Measurements from ENCODE around the gene SLC29A2. TPM values are rescaled to one million over a fixed set of nuclear protein-coding genes. Genes with fewer than 3 reads are reported as not detected.
A peak's percentile ranks its signal among the peaks of the same experiment; 100 is the strongest.
"Not testable (repeated sequence)": the region's sequence is repeated elsewhere in the genome, so short reads cannot be mapped to it uniquely, and the experiment has no call there.

SLC29A2 gene
- total and polyA plus RNA-seq, 9 donors: 0.48 to 3.1 (median 0.78) TPM

DNA sequence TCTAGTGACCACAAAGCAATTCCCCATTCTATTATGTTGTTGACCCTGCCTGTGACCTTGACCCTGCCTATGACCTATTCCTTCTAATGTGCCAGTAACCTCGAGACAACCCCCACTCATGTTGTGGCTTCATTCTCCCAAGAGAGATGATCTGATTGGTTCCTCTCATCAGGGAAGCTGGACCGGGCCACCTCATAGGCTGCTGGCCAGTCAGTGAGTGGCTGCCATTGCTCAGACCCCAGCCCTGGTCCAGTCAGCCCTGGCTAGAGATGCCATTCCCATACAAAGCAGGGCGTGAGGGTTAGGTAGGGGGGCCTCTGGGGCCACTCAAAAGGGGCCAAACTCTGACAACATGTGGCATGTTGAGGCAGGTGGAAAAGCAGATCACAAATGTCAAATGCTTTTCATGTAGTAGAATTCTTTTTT, 11.9 kb downstream of the SLC29A2 start:
- H3K27me3 ChIP-seq: no peaks in the 10 kb centered on the region
- peak in 1 of 5 donors; percentile 17 for DNase-seq
- TF ChIP-seq EP300 (IDR thresholded peaks at IDR 0.05): no peak
- TF ChIP-seq POLR2A (IDR thresholded peaks at IDR 0.05): no peak
- TF ChIP-seq, protein P1, sequence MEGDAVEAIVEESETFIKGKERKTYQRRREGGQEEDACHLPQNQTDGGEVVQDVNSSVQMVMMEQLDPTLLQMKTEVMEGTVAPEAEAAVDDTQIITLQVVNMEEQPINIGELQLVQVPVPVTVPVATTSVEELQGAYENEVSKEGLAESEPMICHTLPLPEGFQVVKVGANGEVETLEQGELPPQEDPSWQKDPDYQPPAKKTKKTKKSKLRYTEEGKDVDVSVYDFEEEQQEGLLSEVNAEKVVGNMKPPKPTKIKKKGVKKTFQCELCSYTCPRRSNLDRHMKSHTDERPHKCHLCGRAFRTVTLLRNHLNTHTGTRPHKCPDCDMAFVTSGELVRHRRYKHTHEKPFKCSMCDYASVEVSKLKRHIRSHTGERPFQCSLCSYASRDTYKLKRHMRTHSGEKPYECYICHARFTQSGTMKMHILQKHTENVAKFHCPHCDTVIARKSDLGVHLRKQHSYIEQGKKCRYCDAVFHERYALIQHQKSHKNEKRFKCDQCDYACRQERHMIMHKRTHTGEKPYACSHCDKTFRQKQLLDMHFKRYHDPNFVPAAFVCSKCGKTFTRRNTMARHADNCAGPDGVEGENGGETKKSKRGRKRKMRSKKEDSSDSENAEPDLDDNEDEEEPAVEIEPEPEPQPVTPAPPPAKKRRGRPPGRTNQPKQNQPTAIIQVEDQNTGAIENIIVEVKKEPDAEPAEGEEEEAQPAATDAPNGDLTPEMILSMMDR (IDR thresholded peaks at IDR 0.05): no peak
- H3K36me3 ChIP-seq: no peaks in the 10 kb centered on the region
- H3K4me3 ChIP-seq: no peak overlapping the region
- WGBS, 3 donors: 62 to 70% (median 69%) methylated on average over 3 of the region's 3 CpGs
- no peaks in the 10 kb centered on the region for H3K9me3 ChIP-seq
- no peaks in the 10 kb centered on the region for H3K4me1 ChIP-seq (ENCODE audit: insufficient read depth)
- intact Hi-C loops (cut with DNase I): no loop called here
- H3K27ac ChIP-seq: no peak overlapping the region

DNA sequence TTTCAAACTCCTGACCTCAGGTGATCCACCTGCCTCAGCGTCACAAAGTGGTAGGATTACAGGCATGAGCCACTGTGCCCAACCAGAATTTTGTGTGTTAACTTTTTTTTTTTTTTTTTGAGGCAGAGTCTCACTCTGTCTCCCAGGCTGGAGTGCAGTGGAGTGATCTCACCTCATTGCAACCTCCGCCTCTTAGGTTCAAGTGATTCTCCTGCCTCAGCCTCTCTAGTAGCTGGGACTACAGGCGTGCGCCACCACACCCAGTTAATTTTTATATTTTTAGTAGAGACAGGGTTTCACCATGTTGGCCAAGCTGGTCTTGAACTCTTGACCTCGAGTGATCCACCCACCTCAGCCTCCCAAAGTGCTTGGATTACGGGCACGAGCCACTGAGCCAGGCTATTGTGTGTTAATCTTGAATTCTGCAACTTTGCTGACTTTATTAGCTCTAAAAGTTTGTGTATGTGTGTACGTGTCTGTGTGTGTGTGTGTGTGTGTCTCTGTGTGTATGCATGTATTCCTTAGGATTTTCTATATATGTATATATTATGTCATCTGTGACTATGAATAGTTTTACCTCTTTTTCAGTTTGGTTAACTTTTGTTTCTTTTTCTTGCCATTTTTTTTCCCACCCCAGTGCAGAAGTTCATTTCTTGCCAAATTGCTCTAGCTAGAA, 20.9 kb downstream of the SLC29A2 start:
- WGBS, 3 donors: 85 to 89% (median 88%) methylated on average over 8 of the region's 8 CpGs
- DNase-seq: peak in 1 of 5 donors; percentile 18
- H3K9me3 ChIP-seq; H3K36me3 ChIP-seq; H3K4me3 ChIP-seq; H3K27me3 ChIP-seq; intact Hi-C loops (cut with DNase I); H3K27ac ChIP-seq: not testable (repeated sequence)
- peaks cover 11% of the 10 kb centered on the region for H3K4me1 ChIP-seq (ENCODE audit: insufficient read depth)

DNA sequence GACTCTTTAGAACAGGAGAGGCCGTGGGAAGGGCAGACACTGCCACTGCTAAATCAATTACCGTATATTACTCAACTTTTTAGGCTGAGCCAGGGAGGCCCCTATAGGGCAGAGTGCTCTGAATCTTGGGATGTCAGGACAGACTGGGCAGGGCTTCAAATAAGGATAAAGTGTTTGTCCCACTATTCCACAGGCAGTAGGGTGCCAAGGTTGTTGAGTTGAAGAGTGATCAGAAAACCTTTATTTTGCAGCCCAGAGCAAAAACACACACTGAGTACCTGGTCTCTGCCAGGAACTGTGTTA, 22.5 kb downstream of the SLC29A2 start:
- Histone ChIP-seq H3K9me3 (no peaks in the 10 kb centered on the region), H3K36me3 (no peaks in the 10 kb centered on the region), H3K4me1 (ENCODE audit: insufficient read depth) (peaks cover 12% of the 10 kb centered on the region), H3K4me3 (no peak overlapping the region), H3K27ac (no peak overlapping the region), H3K27me3 (no peaks in the 10 kb centered on the region)
- 70 to 77% (median 77%) methylated on average over 2 of the region's 2 CpGs for WGBS, 3 donors
- intact Hi-C loops (cut with DNase I): no loop called here
- no peak for TF ChIP-seq POLR2A (IDR thresholded peaks at IDR 0.05)
- TF ChIP-seq, protein P1 (IDR thresholded peaks at IDR 0.05): no peak
- no peak for TF ChIP-seq EP300 (IDR thresholded peaks at IDR 0.05)
- DNase-seq: no peak

DNA sequence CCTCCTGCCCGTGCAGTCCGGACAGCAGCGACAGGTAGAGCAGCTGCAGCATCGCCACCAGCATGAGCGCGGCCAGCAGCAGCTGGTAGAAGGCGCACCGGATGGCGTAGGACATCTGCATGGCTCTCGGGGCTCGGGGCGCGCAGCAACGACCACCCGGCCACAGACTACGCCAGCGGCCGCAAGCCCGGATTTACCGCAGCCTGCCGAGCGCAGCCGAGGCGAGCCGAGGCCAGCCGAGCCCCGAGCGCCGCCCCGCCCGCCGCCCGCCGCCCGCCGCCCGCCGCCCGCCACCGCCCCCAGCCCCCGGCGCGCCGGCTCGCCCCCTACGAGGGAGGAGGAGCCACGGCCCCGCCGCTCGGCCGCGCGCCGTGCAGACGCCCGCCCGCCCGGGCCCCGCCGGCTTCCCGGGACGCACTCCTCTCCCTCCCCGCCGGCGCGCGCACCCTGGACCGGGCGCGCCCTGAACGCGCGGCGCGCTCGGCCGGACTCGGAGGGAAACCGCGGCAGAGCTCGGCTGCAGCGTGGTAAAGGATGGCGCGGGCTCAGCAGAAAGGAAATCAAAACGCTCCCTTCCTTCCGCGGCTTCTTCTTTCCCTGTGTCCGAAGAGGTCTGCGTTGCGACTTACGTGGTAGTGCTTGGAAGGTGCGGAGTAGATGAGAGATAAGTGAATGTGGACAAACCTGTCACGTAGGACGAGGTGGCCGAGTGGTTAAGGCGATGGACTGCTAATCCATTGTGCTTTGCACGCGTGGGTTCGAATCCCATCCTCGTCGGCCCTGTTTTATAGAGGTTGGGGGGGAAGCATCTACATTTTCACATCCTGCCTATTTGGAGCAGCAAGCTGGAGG, 23.9 kb downstream of the SLC29A2 start, which contains the start of gene B4GAT1:
TSS of gene B4GAT1 (minus strand) at position 205 of the 852 bp plus-strand sequence. CDS start at position 121, 84 bp downstream.
- peaks cover 12% of the 10 kb centered on the region for H3K4me1 ChIP-seq (ENCODE audit: insufficient read depth)
- intact Hi-C loops (cut with DNase I): no loop called here
- no peaks in the 10 kb centered on the region for H3K9me3 ChIP-seq
- WGBS, 3 donors: 0 to 1% (median 0%) methylated on average over 53 to 97 of the region's 101 CpGs
- DNase-seq: peak; percentile 85 to 93 (median 90)
- H3K4me3 ChIP-seq: peak within 1 kb of the TSS; percentile 97
- no peak for TF ChIP-seq EP300 (IDR thresholded peaks at IDR 0.05)
- TF ChIP-seq POLR2A (IDR thresholded peaks at IDR 0.05): peak; percentile 36
- TF ChIP-seq, protein P1 (IDR thresholded peaks at IDR 0.05): no peak
- H3K36me3 ChIP-seq: no peaks in the 10 kb centered on the region
- H3K27me3 ChIP-seq: no peaks in the 10 kb centered on the region
- peak within 1 kb of the TSS; percentile 91 for H3K27ac ChIP-seq
